Chondrocyte (in vitro differentiated cells): ENCODE data around the gene CPA2. TPM values are rescaled to one million over a fixed set of nuclear protein-coding genes. Genes with fewer than 3 reads are reported as not detected.

ENCODE experiments used
- DNase-seq: peaks from one replicate; pipeline ENCODE4 v3.0.0; 2021; ENCODE audit warnings: mixed read lengths, low spot score
- H3K27ac Mint-ChIP-seq: one replicate; pipeline ENCODE4 v1.8.0; 2021; ENCODE audit warnings: mild to moderate bottlenecking, moderate library complexity, mixed read lengths; ENCODE audit not compliant: unreplicated experiment
- H3K27me3 Mint-ChIP-seq: 2 replicates; pipeline ENCODE4 v1.8.0; 2021; ENCODE audit warnings: low read depth, mixed read lengths
- H3K36me3 Mint-ChIP-seq: 2 replicates; pipeline ENCODE4 v1.8.0; 2021; ENCODE audit warnings: low read depth, mixed read lengths
- H3K4me1 Mint-ChIP-seq: 2 replicates; pipeline ENCODE4 v1.8.0; 2021; ENCODE audit warnings: low read depth, mild to moderate bottlenecking, mixed read lengths
- H3K4me3 Mint-ChIP-seq: one replicate; pipeline ENCODE4 v1.8.0; 2021; ENCODE audit warnings: mild to moderate bottlenecking, moderate library complexity, mixed read lengths; ENCODE audit not compliant: unreplicated experiment
- H3K9me3 Mint-ChIP-seq: 2 replicates; pipeline ENCODE4 v1.8.0; 2021; ENCODE audit warnings: low read depth, mixed read lengths
- CTCF ChIP-seq: fragments of 200-600 bp; sonication (generic); IDR thresholded peaks from 2 replicates; pipeline ENCODE4 v1.5.0; 2021; ENCODE audit warnings: antibody characterized with exemption, mild to moderate bottlenecking, moderate library complexity
- total RNA-seq: library from RNA; stranded (reverse); gene quantifications from 3 replicates; pipeline ENCODE4 v1.2.1, GENCODE V29; 2021

The CPA2 gene
- total RNA-seq, 1 donor from 2014 or later = not detected

GRCh38 chr7:130275826-130276297 lies 9.2 kb downstream of the CPA2 start:
- DNase-seq = no peak
- H3K27me3 Mint-ChIP-seq = no peaks in the 10 kb centered on the region
- TF ChIP-seq CTCF = no peak
- no peaks in the 10 kb centered on the region for H3K36me3 Mint-ChIP-seq
- no peak overlapping the region for H3K27ac Mint-ChIP-seq
- H3K9me3 Mint-ChIP-seq = no peaks in the 10 kb centered on the region
- peaks cover 80% of the 10 kb centered on the region for H3K4me1 Mint-ChIP-seq
- no peak overlapping the region for H3K4me3 Mint-ChIP-seq

- peaks cover 72% of the 10 kb centered on the region for H3K4me1 Mint-ChIP-seq
- TF ChIP-seq CTCF = no peak
- no peaks in the 10 kb centered on the region for H3K27me3 Mint-ChIP-seq
- no peaks in the 10 kb centered on the region for H3K36me3 Mint-ChIP-seq
- no peak for DNase-seq
- H3K9me3 Mint-ChIP-seq = no peaks in the 10 kb centered on the region
- no peak overlapping the region for H3K4me3 Mint-ChIP-seq
- no peak overlapping the region for H3K27ac Mint-ChIP-seq
These were observed 10.4 kb downstream of the CPA2 start for GRCh38 chr7:130276796-130277762.

- Mint-ChIP-seq H3K9me3 (no peaks in the 10 kb centered on the region), H3K27me3 (no peaks in the 10 kb centered on the region), H3K4me1 (peaks cover 63% of the 10 kb centered on the region), H3K36me3 (no peaks in the 10 kb centered on the region), H3K27ac (peak overlapping the region; percentile 42), H3K4me3 (no peak overlapping the region)
- DNase-seq = no peak
- peak; percentile 79 for TF ChIP-seq CTCF
These were observed 11.3 kb downstream of the CPA2 start for GRCh38 chr7:130277763-130278643.

GRCh38 chr7:130278860-130279259 lies 12.2 kb downstream of the CPA2 start:
- Mint-ChIP-seq H3K9me3 (no peaks in the 10 kb centered on the region), H3K4me1 (peaks cover 55% of the 10 kb centered on the region), H3K27me3 (no peaks in the 10 kb centered on the region), H3K4me3 (no peak overlapping the region), H3K27ac (peak overlapping the region; percentile 87), H3K36me3 (no peaks in the 10 kb centered on the region)
- no peak for DNase-seq
- TF ChIP-seq CTCF = no peak

GRCh38 chr7:130279286-130279685 lies 12.6 kb downstream of the CPA2 start:
- no peak for DNase-seq
- no peaks in the 10 kb centered on the region for H3K27me3 Mint-ChIP-seq
- H3K4me1 Mint-ChIP-seq = peaks cover 50% of the 10 kb centered on the region
- no peak for TF ChIP-seq CTCF
- no peaks in the 10 kb centered on the region for H3K36me3 Mint-ChIP-seq
- no peak overlapping the region for H3K4me3 Mint-ChIP-seq
- peak overlapping the region; percentile 76 for H3K27ac Mint-ChIP-seq
- no peaks in the 10 kb centered on the region for H3K9me3 Mint-ChIP-seq
